Liver (tissue), 9 donors: ENCODE results near the gene TGFBR1. TPM values are rescaled to one million over a fixed set of nuclear protein-coding genes. Genes with fewer than 3 reads are reported as not detected.

ENCODE experiments used
- DNase-seq: peaks from one replicate; pipeline ENCODE4 v3.0.0-alpha.2; 2017; ENCODE audit warnings: low spot score
- H3K27ac ChIP-seq, 2 donors: one replicate each; pipeline ENCODE4 v1.7.0; 2013; ENCODE audit warnings: inconsistent platforms in 2 of 2, low read length in 2 of 2, control low read depth in 1 of 2, low read depth in 1 of 2, mild to moderate bottlenecking in 1 of 2
- H3K27me3 ChIP-seq, 4 donors: one replicate each; pipeline versions ENCODE4 v1.6.1 to v1.7.0; 2013; ENCODE audit warnings: low read length in 3 of 4, inconsistent platforms in 1 of 4, mild to moderate bottlenecking in 1 of 4, moderate library complexity in 1 of 4; ENCODE audit not compliant: control insufficient read depth in 4 of 4, insufficient read depth in 4 of 4
- H3K36me3 ChIP-seq, 4 donors: one replicate each; pipeline versions ENCODE4 v1.6.1 to v1.7.0; 2013; ENCODE audit warnings: low read length in 3 of 4, mild to moderate bottlenecking in 3 of 4, low read depth in 1 of 4, moderate library complexity in 1 of 4; ENCODE audit not compliant: control insufficient read depth in 4 of 4, insufficient read depth in 3 of 4
- H3K4me1 ChIP-seq, 4 donors: one replicate each; pipeline versions ENCODE4 v1.6.1 to v1.7.0; 2013; ENCODE audit warnings: low read length in 3 of 4, mild to moderate bottlenecking in 3 of 4, moderate library complexity in 1 of 4; ENCODE audit not compliant: control insufficient read depth in 4 of 4, insufficient read depth in 4 of 4
- H3K4me3 ChIP-seq, 3 donors: one replicate each; pipeline versions ENCODE4 v1.6.1 to v1.7.0; 2013; ENCODE audit warnings: low read length in 3 of 3, control low read depth in 1 of 3, low read depth in 1 of 3, mild to moderate bottlenecking in 1 of 3
- H3K9ac ChIP-seq, 2 donors: one replicate each; pipeline ENCODE4 v1.7.0; 2013; ENCODE audit warnings: low read length in 2 of 2, mild to moderate bottlenecking in 2 of 2, moderate library complexity in 2 of 2, control low read depth in 1 of 2, low read depth in 1 of 2
- H3K9me3 ChIP-seq, 4 donors: one replicate each; pipeline versions ENCODE4 v1.6.1 to v1.7.0; 2013; ENCODE audit warnings: low read length in 3 of 4; ENCODE audit not compliant: control insufficient read depth in 4 of 4
- ATF3 ChIP-seq: IDR thresholded peaks from 2 replicates; pipeline ENCODE4 v1.6.1; 2016; ENCODE audit warnings: antibody characterized with exemption
- CTCF ChIP-seq: fragments of 150-350 bp; IDR thresholded peaks from 2 replicates; pipeline ENCODE4 v1.5.1; 2017; ENCODE audit warnings: improper control_type of control experiment, low read depth, low read length; ENCODE audit not compliant: missing input control
- FOXA1 ChIP-seq: IDR thresholded peaks from 2 replicates; pipeline ENCODE4 v1.6.1; 2016; ENCODE audit warnings: antibody characterized with exemption
- GABPA ChIP-seq, 2 donors: IDR thresholded peaks in 1 of 2; conservative IDR thresholded peaks in 1 of 2; 2 replicates each; pipeline ENCODE4 v1.6.1; 2016; ENCODE audit warnings: antibody characterized with exemption in 2 of 2, mild to moderate bottlenecking in 1 of 2, moderate library complexity in 1 of 2
- HNF4A ChIP-seq, 2 donors: conservative IDR thresholded peaks; 2 replicates each; pipeline ENCODE4 v1.6.1; 2016; ENCODE audit warnings: antibody characterized with exemption in 2 of 2, mild to moderate bottlenecking in 2 of 2
- HNF4G ChIP-seq: IDR thresholded peaks from 2 replicates; pipeline ENCODE4 v1.6.1; 2016; ENCODE audit warnings: antibody characterized with exemption
- JUND ChIP-seq, 2 donors: IDR thresholded peaks; 2 replicates each; pipeline ENCODE4 v1.6.1; 2016; ENCODE audit warnings: antibody characterized with exemption in 2 of 2
- MAX ChIP-seq: IDR thresholded peaks from 2 replicates; pipeline ENCODE4 v1.6.1; 2016; ENCODE audit warnings: antibody characterized with exemption
- NR2F2 ChIP-seq: IDR thresholded peaks from 2 replicates; pipeline ENCODE4 v1.6.1; 2016; ENCODE audit warnings: antibody characterized with exemption
- RAD21 ChIP-seq, 2 donors: IDR thresholded peaks; 2 replicates each; pipeline ENCODE4 v1.6.1; 2016; ENCODE audit warnings: antibody characterized with exemption in 2 of 2, mild to moderate bottlenecking in 2 of 2
- REST ChIP-seq: IDR thresholded peaks from 2 replicates; pipeline ENCODE4 v1.6.1; 2016; ENCODE audit warnings: antibody characterized with exemption, mild to moderate bottlenecking
- RXRA ChIP-seq, 2 donors: IDR thresholded peaks; 2 replicates each; pipeline ENCODE4 v1.6.1; 2017 to 2018; ENCODE audit warnings: antibody characterized with exemption in 2 of 2, mild to moderate bottlenecking in 1 of 2
- TAF1 ChIP-seq: conservative IDR thresholded peaks from 2 replicates; pipeline ENCODE4 v1.6.1; 2016; ENCODE audit warnings: antibody characterized with exemption, mild to moderate bottlenecking
- YY1 ChIP-seq: IDR thresholded peaks from 2 replicates; pipeline ENCODE4 v1.6.1; 2016; ENCODE audit warnings: antibody characterized with exemption, mild to moderate bottlenecking
- ZBTB33 ChIP-seq: IDR thresholded peaks from 2 replicates; pipeline ENCODE4 v1.6.1; 2016; ENCODE audit warnings: antibody characterized with exemption
- WGBS: extraction: QIAGEN DNeasy Blood & Tissue Kit; methylation state at CpG from one replicate; pipeline ENCODE4 v1.1.7; 2013; 5-methylcytosine and 5-hydroxymethylcytosine counted together
- polyA plus RNA-seq, 2 donors: library from polyadenylated mRNA; stranded (reverse) in 1 of 2; unstranded in 1 of 2; fragments of 200-250 nt in 1 of 2; fragments of >200 nt in 1 of 2; fragmentation: Nextera tagmentation in 1 of 2; extraction: Ambion mirVana in 1 of 2; gene quantifications; one replicate each; pipeline versions ENCODE4 v1.2.1 to v1.2.3, GENCODE V29; 2013 to 2015
- total RNA-seq, 2 donors: library from RNA; depleted of rRNA; stranded (reverse); fragments of >200 nt; gene quantifications; one replicate each; pipeline ENCODE4 v1.2.3, GENCODE V29; 2014
- donor health status: healthy.
- donor health status: healthy.
- donor health status: healthy.
- donor health status: healthy.
- donor health status: healthy.

TGFBR1 gene
- total and polyA plus RNA-seq, 4 donors, result 3.1 to 18.2 (median 11.0) TPM

- TF ChIP-seq RAD21 (IDR thresholded peaks at IDR 0.05) (no peak), HNF4G (no peak), FOXA1 (no peak)
Measured at GRCh38 chr9:99075246-99075912, 29.5 kb upstream of the TGFBR1 start (continued).

GRCh38 chr9:99076030-99076429, 28.9 kb upstream of the TGFBR1 start:
- H3K27ac ChIP-seq, result no peak overlapping the region
- no peak for DNase-seq
- no peaks in the 10 kb centered on the region for H3K9me3 ChIP-seq
- H3K9ac ChIP-seq, result no peak overlapping the region
- no peak overlapping the region for H3K4me3 ChIP-seq
- no peaks in the 10 kb centered on the region for H3K4me1 ChIP-seq
- 86% methylated on average over 4 of the region's 4 CpGs for WGBS
- TF ChIP-seq MAX, result no peak
- TF ChIP-seq GABPA (IDR thresholded peaks at IDR 0.05 in 1 of 2, conservative IDR thresholded peaks at IDR 0.05 in 1 of 2), result no peak
- TF ChIP-seq ATF3, result no peak
- TF ChIP-seq NR2F2, result no peak
- no peak for TF ChIP-seq ZBTB33
- no peak for TF ChIP-seq CTCF
- TF ChIP-seq HNF4G, result no peak
- no peak for TF ChIP-seq HNF4A (conservative IDR thresholded peaks at IDR 0.05)
- TF ChIP-seq REST, result no peak
- TF ChIP-seq RXRA (IDR thresholded peaks at IDR 0.05), result no peak
- no peak for TF ChIP-seq RAD21 (IDR thresholded peaks at IDR 0.05)
- TF ChIP-seq FOXA1, result no peak
- no peak for TF ChIP-seq TAF1
- no peak for TF ChIP-seq JUND (IDR thresholded peaks at IDR 0.05)
- TF ChIP-seq YY1, result no peak
- no peaks in the 10 kb centered on the region for H3K36me3 ChIP-seq
- H3K27me3 ChIP-seq, result peaks cover 0 to 9% (median 1%) of the 10 kb centered on the region in 4 donors
